Activated CD4-positive, CD25-positive, alpha-beta regulatory T cell treated with anti-CD3 and anti-CD28 coated beads, Interleukin-2, amount 50 U/mL, for 24 hours (primary cell): Measurements from ENCODE around the gene CCT6B.
"Not testable (repeated sequence)": the region's sequence is repeated elsewhere in the genome, so short reads cannot be mapped to it uniquely, and the experiment has no call there.

Source experiments
- ATAC-seq, 2 donors: fragments of 150-1000 bp; cut with Tn5 transposase; one replicate each; pipeline ENCODE4 v1.10.0; 2021; ENCODE audit warnings: mild to moderate bottlenecking in 1 of 2, moderate library complexity in 1 of 2

CCT6B gene, protein sequence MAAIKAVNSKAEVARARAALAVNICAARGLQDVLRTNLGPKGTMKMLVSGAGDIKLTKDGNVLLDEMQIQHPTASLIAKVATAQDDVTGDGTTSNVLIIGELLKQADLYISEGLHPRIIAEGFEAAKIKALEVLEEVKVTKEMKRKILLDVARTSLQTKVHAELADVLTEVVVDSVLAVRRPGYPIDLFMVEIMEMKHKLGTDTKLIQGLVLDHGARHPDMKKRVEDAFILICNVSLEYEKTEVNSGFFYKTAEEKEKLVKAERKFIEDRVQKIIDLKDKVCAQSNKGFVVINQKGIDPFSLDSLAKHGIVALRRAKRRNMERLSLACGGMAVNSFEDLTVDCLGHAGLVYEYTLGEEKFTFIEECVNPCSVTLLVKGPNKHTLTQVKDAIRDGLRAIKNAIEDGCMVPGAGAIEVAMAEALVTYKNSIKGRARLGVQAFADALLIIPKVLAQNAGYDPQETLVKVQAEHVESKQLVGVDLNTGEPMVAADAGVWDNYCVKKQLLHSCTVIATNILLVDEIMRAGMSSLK

DNA sequence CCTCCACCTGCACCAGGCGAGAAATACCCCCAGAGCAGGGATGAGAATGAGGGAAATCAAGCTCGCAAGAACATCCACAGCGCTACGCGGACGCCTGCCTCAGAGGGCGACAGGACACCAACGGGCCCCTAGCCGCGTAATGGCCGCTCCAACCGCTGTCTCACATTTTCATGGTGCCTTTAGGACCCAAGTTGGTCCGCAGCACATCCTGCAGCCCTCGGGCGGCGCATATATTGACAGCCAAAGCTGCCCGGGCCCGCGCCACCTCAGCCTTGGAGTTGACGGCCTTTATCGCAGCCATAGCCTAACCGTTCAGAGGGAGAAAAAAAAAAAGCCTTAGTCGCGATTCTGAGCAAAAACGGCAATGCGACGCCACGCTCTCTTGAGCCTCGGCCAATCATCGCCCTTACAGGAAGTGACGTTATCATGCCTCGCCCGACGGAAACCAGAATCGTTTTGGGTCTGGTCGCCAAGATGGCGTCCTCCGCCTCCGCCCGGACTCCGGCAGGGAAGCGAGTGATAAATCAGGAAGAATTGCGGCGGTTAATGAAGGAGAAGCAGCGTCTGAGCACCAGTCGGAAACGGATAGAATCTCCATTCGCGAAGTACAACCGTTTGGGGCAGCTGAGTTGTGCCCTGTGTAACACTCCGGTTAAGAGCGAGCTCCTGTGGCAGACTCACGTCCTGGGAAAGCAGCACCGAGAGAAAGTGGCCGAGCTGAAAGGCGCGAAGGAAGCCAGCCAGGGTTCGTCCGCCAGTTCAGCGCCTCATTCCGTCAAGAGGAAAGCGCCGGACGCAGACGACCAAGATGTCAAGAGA lies at the start of gene CCT6B, which contains the start of gene ZNF830:
Gene CCT6B (minus strand): TSS at position 368 of the 819 bp plus-strand sequence. CDS start 67 bp downstream, at position 301.
Gene ZNF830 (plus strand): TSS at position 448 of the 819 bp plus-strand sequence. CDS start 27 bp downstream, at position 475.
- ATAC-seq, result peak; percentile 93 to 95

GRCh38 chr17:35010093-35010492 lies 48.8 kb upstream of the CCT6B start:
- ATAC-seq, result no peak

DNA sequence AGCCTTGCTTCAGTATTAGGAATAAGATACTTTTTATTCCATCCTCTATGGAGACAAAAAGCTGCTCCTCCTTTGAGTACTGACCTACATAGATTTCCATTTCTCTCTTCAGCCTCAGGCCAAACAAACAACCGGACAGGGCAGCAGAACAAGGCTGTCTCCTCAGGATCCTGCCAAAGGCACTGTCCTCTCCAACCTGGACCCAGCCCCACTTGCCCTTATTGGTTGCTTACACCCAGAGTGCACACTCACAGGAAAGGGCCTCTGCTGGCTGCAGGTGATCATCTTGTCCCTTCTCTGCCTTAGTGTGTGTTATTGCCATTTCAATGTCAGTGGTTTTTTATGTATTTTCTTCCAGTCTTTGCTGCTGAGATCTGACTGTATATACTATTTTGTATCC lies 45.7 kb upstream of the CCT6B start:
- no peak for ATAC-seq

DNA sequence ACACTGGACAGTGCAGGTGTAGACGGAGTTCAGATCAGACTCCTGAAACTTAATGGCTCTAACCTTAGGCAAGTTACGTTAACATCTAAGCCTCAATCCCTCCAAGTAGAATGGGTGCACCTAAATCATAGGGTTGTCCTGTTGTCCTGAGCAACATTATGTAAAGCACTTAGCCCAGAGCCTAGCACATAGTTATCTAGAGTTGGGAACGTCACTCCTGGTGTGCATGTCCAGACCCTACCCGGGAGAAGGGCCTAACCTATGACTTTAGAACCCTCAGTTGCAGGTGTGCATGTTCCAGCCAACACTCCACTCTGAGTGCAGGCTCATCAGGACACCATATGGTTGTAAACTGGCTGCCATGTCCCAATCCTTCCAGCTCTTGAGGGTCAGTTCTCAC lies 45.1 kb upstream of the CCT6B start:
- no peak for ATAC-seq

DNA sequence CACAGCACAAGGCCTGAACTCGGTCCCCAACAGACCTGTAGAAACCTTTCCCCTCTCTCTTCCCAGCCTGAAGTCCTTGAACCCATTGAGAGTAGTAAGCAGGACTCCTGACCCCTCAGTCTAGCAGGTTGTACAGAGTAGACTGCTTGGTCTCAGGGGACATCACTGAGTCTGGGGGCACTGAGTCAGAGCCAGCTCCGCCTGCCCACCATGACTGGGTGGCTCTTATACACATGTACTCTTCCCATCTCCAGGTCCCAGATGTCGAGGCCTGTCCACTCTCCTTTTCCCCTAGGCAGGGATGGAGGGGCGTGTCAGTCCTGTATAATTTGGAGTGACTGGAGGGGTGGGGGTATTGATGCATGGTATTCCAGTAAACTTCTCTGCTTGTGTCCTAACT lies 42.5 kb upstream of the CCT6B start:
- ATAC-seq, result no peak

DNA sequence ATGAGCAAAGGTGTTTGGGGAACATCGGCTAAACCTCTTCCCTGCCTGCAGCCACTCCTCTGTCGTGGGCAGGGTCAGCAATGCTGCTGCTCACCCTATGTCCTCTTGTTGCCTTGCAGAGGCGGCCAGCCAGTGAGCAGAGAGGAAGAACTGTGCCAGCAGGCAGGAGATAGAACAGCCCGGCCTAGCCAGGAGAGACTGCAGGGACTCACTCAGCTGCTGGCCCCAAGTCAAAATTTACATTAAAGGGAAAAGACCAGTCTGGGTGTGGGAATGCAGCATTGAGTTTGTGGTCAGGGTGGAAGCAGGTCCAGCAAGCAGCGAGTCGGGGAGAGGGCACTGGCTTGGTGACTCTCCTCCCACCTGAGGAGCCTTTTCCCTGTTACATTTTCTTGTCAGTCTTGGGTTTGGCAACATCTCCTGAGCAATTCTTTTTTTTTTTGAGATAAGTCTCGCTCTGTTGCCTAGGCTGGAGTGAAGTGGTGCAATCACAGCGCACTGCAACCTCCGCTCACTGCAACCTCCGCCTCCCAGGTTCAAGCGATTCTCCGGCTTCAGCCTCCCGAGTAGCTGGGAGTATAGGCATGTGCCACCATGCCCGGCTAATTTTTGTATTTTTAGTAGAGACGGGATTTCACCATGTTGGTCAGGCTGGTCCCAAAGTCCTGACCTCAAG lies 41.8 kb upstream of the CCT6B start:
- no peak for ATAC-seq

DNA sequence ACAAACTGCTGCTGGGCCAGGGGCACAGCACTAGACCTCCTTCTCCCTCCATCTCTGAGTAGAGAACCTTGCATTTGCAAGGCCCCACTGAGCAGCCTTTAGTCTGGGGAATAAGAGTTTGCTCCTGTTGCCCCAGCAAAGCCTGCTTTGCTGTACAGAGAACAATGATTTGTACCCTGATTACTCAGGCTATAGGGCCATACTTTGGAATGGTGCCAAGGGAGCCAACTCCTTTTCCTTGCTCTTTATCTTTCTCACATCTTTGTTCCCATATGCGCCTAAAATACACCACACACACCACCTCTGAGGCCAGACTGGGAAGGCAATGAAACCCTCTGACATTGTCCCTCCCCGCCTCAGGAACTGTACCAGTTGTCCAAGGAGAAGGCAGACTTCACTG lies 40.3 kb upstream of the CCT6B start:
- no peak for ATAC-seq

DNA sequence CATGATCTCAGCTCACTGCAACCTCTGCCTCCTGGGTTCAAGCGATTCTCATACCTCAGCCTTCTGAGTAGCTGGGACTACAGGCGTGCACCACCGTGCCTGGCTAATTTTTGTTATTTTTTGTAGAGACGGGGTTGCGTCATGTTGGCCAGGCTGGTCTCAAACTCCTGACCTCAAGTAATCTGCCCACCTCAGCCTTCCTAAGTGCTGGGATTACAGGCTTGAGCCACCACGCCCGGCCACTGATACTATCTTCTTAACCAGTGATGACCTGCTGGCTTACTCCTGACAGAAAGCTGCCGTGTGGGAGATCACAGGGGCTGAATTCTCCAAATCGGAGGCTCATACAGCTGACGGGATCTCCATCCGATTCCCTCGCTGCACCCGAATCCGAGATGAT lies 39.7 kb upstream of the CCT6B start:
- not testable (repeated sequence) for ATAC-seq

GRCh38 chr17:34999456-34999855 lies 38.2 kb upstream of the CCT6B start:
- ATAC-seq, result no peak

DNA sequence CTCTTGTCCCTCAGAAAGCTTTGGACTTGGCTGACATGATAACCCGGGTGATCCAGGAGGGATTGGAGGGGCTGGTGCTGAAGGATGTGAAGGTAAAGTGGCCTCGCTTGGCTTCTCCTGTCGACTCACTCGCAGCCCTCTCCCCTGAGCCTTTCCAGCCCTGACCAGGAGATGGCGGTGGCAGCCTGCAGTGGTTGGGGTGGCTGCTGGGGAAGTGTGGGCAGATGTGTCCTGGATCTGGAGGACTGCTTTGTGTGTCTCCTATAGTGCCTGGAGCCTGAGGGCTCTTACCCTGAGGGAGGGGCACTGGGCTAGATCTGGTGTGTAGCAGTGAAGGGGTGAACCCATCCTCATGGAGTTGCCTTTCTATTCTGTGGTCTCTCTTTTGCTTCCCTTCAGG lies 36.9 kb upstream of the CCT6B start:
- ATAC-seq, result peak; percentile 90 to 96

DNA sequence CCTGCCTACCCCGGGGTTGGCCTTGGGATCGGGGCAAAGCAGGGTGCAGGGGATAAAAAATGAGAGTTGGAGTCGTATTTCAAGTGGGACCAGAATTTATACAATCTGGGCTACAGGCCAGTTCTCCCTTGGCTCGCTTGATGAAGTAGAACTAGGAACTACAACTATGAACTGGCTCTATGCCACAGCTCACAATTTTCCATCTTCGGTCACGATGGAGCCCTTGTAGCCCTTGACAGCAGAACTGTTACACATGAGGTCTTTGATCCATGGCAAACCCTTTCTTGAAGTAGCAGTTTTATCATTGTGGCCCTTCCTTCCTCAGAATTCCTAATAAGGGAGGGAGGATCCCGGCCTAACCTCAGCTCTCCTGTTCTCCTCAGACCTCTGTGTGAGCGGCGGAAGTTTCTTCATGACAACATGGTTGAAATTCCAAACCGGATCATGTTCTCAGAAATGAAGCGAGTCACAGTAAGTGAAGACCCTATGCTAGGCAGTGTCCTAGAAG lies 36.1 kb upstream of the CCT6B start:
- no peak for ATAC-seq

GRCh38 chr17:34996422-34997285 lies 35.4 kb upstream of the CCT6B start:
- no peak for ATAC-seq

- ATAC-seq, result no peak
Observed at GRCh38 chr17:34993031-34993430, 31.8 kb upstream of the CCT6B start.

DNA sequence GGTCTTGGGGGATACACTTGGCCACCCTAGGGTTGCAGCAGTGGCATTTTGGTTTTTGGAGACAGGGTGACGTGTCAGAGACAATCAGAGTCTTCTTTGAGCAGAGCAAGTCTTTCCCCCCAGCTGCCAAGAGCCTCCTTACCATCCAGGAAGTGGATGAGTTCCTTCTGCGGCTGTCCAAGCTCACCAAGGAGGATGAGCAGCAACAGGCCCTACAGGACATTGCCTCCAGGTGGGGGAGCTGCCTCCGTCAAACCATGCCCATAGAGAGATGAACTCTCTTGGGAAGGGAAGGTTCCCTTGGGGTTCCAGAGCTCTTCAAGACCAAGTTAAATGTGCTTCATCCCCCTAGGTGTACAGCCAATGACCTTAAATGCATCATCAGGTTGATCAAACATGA lies 30.3 kb upstream of the CCT6B start:
- no peak for ATAC-seq

GRCh38 chr17:34990921-34991365 lies 29.7 kb upstream of the CCT6B start:
- ATAC-seq, result no peak

- no peak for ATAC-seq
Observed at GRCh38 chr17:34989473-34989872, 28.2 kb upstream of the CCT6B start.

- no peak for ATAC-seq
Observed at GRCh38 chr17:34988644-34989043, 27.4 kb upstream of the CCT6B start.

DNA sequence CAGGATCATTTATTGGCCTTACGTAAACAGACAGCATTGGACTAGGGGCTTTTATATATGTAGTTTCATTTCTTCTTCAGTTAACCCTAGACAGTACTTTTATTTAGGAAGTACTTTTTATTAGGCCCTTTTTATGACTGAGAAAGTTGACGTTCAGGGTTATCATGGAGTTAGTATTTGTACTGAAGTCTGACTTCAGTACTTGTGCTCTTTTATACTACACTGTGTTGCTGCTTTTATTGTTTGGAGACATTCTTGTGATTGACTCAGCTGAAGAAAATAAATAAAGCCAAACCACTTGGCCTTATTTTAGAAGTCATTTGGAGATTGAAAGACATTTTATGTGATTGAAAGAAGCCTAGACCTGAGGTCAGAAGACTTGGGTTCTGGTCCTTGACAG lies 26.0 kb upstream of the CCT6B start:
- ATAC-seq, result no peak

GRCh38 chr17:34981538-34982241 lies 20.4 kb upstream of the CCT6B start:
- no peak for ATAC-seq

- peak; percentile 88 for ATAC-seq
Observed at GRCh38 chr17:34980681-34981537, 19.6 kb upstream of the CCT6B start.
